HCT116 (cell line): ENCODE results near the gene TCAP. TPM values are rescaled to one million over a fixed set of nuclear protein-coding genes. Genes with fewer than 3 reads are reported as not detected.

Experiments
- ATAC-seq: fragments of 200-7000 bp; cut with Tn5 transposase; 2 replicates; pipeline ENCODE4 v1.9.1; 2020; ENCODE audit warnings: mild to moderate bottlenecking, moderate library complexity
- BruUV-seq: library from RNA; stranded (reverse); fragments of 400-500 nt; replicated peaks from 2 replicates; lab custom pipeline; 2021; lab: Mats Ljungman, UMichigan
- CTCF ChIA-PET: fragments of 300-600 bp; sonication (Branson Sonifier 250); formaldehyde crosslinking; loops from one replicate; lab custom pipeline; 2021; ENCODE audit warnings: antibody characterized with exemption; lab: Charles Lee
- POLR2A ChIA-PET: fragments of 300-600, 350-600 bp; sonication (Branson Sonifier 250); formaldehyde crosslinking; loops from one replicate; lab custom pipeline; 2021; ENCODE audit warnings: antibody characterized with exemption; lab: Charles Lee
- RAD21 ChIA-PET, 2 experiments: fragments of 300-600 bp; sonication (Branson Sonifier 250); formaldehyde crosslinking; loops; one replicate each; lab custom pipeline; 2023; ENCODE audit warnings: low total read pairs in 2 of 2; ENCODE audit not compliant: uncharacterized antibody in 2 of 2, unreplicated experiment in 2 of 2, low non-redundant PET in 1 of 2; lab: Charles Lee
- DNase-seq: peaks from one replicate; pipeline ENCODE4 v3.0.0-alpha.2; 2010; ENCODE audit warnings: low read depth, low spot score
- H2AFZ ChIP-seq: fragments of 200-600 bp; shearing (Covaris generic), sonication (generic); 2 replicates; pipeline ENCODE4 v1.6.1; 2017; ENCODE audit warnings: low read depth, mixed run types, mixed read lengths, antibody characterized with exemption, low read length; ENCODE audit not compliant: poor library complexity, severe bottlenecking
- H3K27ac ChIP-seq: 2 replicates; pipeline ENCODE4 v1.5.1; 2012; ENCODE audit warnings: low read depth, low read length
- H3K27me3 ChIP-seq: fragments of 200-600 bp; sonication (generic); 2 replicates; pipeline ENCODE4 v1.6.1; 2016; ENCODE audit warnings: mixed run types, low read length, mixed read lengths; ENCODE audit not compliant: insufficient read depth
- H3K36me3 ChIP-seq, 2 experiments: fragments of 200-500 bp in 1 of 2; fragments of 200-600 bp in 1 of 2; sonication (Bioruptor generic) in 1 of 2; sonication (generic) in 1 of 2; 2 replicates each; pipeline versions ENCODE4 v1.5.1 to v1.6.1; 2014 to 2016; ENCODE audit warnings: low read length in 2 of 2, inconsistent platforms in 1 of 2, mixed read lengths in 1 of 2, mixed run types in 1 of 2; ENCODE audit not compliant: insufficient read depth in 2 of 2, control insufficient read depth in 1 of 2
- H3K4me1 ChIP-seq, 2 experiments: fragments of 200-600 bp in 1 of 2; sonication (generic) in 1 of 2; 2 replicates each; pipeline versions ENCODE4 v1.5.1 to v1.6.1; 2012 to 2017; ENCODE audit warnings: low read length in 2 of 2, inconsistent platforms in 1 of 2, mild to moderate bottlenecking in 1 of 2, mixed read lengths in 1 of 2, mixed run types in 1 of 2, moderate library complexity in 1 of 2; ENCODE audit not compliant: insufficient read depth in 2 of 2, control insufficient read depth in 1 of 2
- H3K4me2 ChIP-seq: fragments of 200-600 bp; sonication (generic); 2 replicates; pipeline ENCODE4 v1.6.1; 2017; ENCODE audit warnings: mixed run types, low read length, mixed read lengths
- H3K4me3 ChIP-seq, 2 experiments: fragments of 200-600 bp in 1 of 2; sonication (generic) in 1 of 2; replicated peaks in 1 of 2; 2 replicates each; pipeline ENCODE4 v1.5.1; 2011 to 2016; ENCODE audit warnings: low read length in 2 of 2, control low read depth in 1 of 2, low read depth in 1 of 2, mild to moderate bottlenecking in 1 of 2, mixed read lengths in 1 of 2, mixed run types in 1 of 2
- H3K79me2 ChIP-seq: fragments of 200-600 bp; sonication (generic); 2 replicates; pipeline ENCODE4 v1.6.1; 2017; ENCODE audit warnings: mild to moderate bottlenecking, mixed run types, low read length, moderate library complexity, mixed read lengths; ENCODE audit not compliant: insufficient read depth
- H3K9ac ChIP-seq: fragments of 200-600 bp; sonication (generic); 2 replicates; pipeline ENCODE4 v1.6.1; 2016; ENCODE audit warnings: low read length, mixed read lengths
- H3K9me2 ChIP-seq: fragments of 200-600 bp; sonication (generic), shearing (Covaris generic); 2 replicates; pipeline ENCODE4 v1.6.1; 2017; ENCODE audit warnings: mixed run types, mild to moderate bottlenecking, moderate library complexity; ENCODE audit not compliant: insufficient read depth
- H3K9me3 ChIP-seq, 2 experiments: fragments of 200-500 bp in 1 of 2; fragments of 200-600 bp in 1 of 2; sonication (Bioruptor generic) in 1 of 2; sonication (generic) in 1 of 2; 2 replicates each; pipeline ENCODE4 v1.6.1; 2014 to 2017; ENCODE audit warnings: low read length in 2 of 2, mixed read lengths in 2 of 2, inconsistent platforms in 1 of 2, low read depth in 1 of 2, mild to moderate bottlenecking in 1 of 2, mixed run types in 1 of 2, moderate library complexity in 1 of 2; ENCODE audit not compliant: control insufficient read depth in 1 of 2, insufficient read depth in 1 of 2
- H4K20me1 ChIP-seq: fragments of 200-600 bp; sonication (generic), shearing (Covaris generic); 2 replicates; pipeline ENCODE4 v1.6.1; 2017; ENCODE audit warnings: mixed run types, mild to moderate bottlenecking, moderate library complexity; ENCODE audit not compliant: insufficient read depth
- ATF3 ChIP-seq: IDR thresholded peaks from 2 replicates; pipeline ENCODE4 v1.6.1; 2012
- CTCF ChIP-seq, 3 experiments: fragments of 200-600 bp in 1 of 3; sonication (generic) in 1 of 3; IDR thresholded peaks in 2 of 3; conservative IDR thresholded peaks in 1 of 3; 2 replicates each; pipeline ENCODE4 v1.5.1; 2012 to 2017; ENCODE audit warnings: low read depth in 2 of 3, low read length in 2 of 3, antibody characterized with exemption in 1 of 3, borderline replicate concordance in 1 of 3, control low read depth in 1 of 3, mild to moderate bottlenecking in 1 of 3, mixed read lengths in 1 of 3, mixed run types in 1 of 3, moderate library complexity in 1 of 3; ENCODE audit not compliant: insufficient read depth in 1 of 3
- EGR1 ChIP-seq: IDR thresholded peaks from 2 replicates; pipeline ENCODE4 v1.6.1; 2012; ENCODE audit warnings: low read depth
- ELF1 ChIP-seq: IDR thresholded peaks from 2 replicates; pipeline ENCODE4 v1.6.1; 2012; ENCODE audit warnings: low read depth, borderline replicate concordance
- EZH2 ChIP-seq: fragments of 200-600 bp; sonication (generic); IDR thresholded peaks from 2 replicates; pipeline ENCODE4 v1.6.1; 2017; ENCODE audit warnings: antibody characterized with exemption, mixed run types
- FOSL1 ChIP-seq: IDR thresholded peaks from 2 replicates; pipeline ENCODE4 v1.6.1; 2012; ENCODE audit warnings: low read depth
- JUND ChIP-seq: IDR thresholded peaks from 2 replicates; pipeline ENCODE4 v1.6.1; 2012
- POLR2A ChIP-seq: IDR thresholded peaks from 2 replicates; pipeline ENCODE4 v1.7.0; 2011; ENCODE audit warnings: borderline replicate concordance; ENCODE audit not compliant: insufficient read depth, insufficient read length; ENCODE audit errors: extremely low read depth
- POLR2AphosphoS5 ChIP-seq: IDR thresholded peaks from 2 replicates; pipeline ENCODE4 v1.6.1; 2011; ENCODE audit warnings: mild to moderate bottlenecking, low read depth, low read length, moderate library complexity
- RAD21 ChIP-seq: IDR thresholded peaks from 2 replicates; pipeline ENCODE4 v1.6.1; 2012; ENCODE audit warnings: low read depth, mild to moderate bottlenecking
- REST ChIP-seq: IDR thresholded peaks from 2 replicates; pipeline ENCODE4 v1.6.1; 2012; ENCODE audit warnings: low read depth
- SIN3A ChIP-seq: IDR thresholded peaks from 2 replicates; pipeline ENCODE4 v1.6.1; 2012; ENCODE audit warnings: low read depth
- SP1 ChIP-seq: IDR thresholded peaks from 2 replicates; pipeline ENCODE4 v1.6.1; 2012; ENCODE audit warnings: low read depth
- SRF ChIP-seq: IDR thresholded peaks from 2 replicates; pipeline ENCODE4 v1.6.1; 2012; ENCODE audit warnings: low read depth
- TCF7L2 ChIP-seq: IDR thresholded peaks from 2 replicates; pipeline ENCODE4 v1.7.0; 2011; ENCODE audit warnings: borderline replicate concordance, inconsistent platforms; ENCODE audit not compliant: insufficient read depth, insufficient read length; ENCODE audit errors: extremely low read depth
- YY1 ChIP-seq: IDR thresholded peaks from 2 replicates; pipeline ENCODE4 v1.6.1; 2011; ENCODE audit warnings: low read length, low read depth, moderate library complexity, mild to moderate bottlenecking; ENCODE audit not compliant: insufficient replicate concordance; ENCODE audit errors: extremely low read depth
- ZBTB33 ChIP-seq: IDR thresholded peaks from 2 replicates; pipeline ENCODE4 v1.6.1; 2011; ENCODE audit warnings: mild to moderate bottlenecking, low read length, moderate library complexity; ENCODE audit not compliant: insufficient replicate concordance; ENCODE audit errors: extremely low read depth
- ZFX ChIP-seq: fragments of 450-650 bp; IDR thresholded peaks from 2 replicates; pipeline ENCODE4 v1.6.1; 2017
- ZNF274 ChIP-seq: fragments of 200-500 bp; sonication (Bioruptor generic); IDR thresholded peaks from 2 replicates; pipeline ENCODE4 v1.6.1; 2014; ENCODE audit warnings: mild to moderate bottlenecking, low read depth, low read length, inconsistent platforms
- intact Hi-C: fragments of 100-400 bp; cut with micrococcal nuclease; formaldehyde crosslinking; loops from 2 replicates; pipeline ENCODE4 v1.10.0; 2022
- total RNA-seq: library from RNA; stranded (reverse); gene quantifications from one replicate; pipeline ENCODE4 v1.2.1, GENCODE V29; 2021; ENCODE audit not compliant: unreplicated experiment

TCAP gene
- total RNA-seq, 1 experiment from 2014 or later, result 1.5 TPM

DNA sequence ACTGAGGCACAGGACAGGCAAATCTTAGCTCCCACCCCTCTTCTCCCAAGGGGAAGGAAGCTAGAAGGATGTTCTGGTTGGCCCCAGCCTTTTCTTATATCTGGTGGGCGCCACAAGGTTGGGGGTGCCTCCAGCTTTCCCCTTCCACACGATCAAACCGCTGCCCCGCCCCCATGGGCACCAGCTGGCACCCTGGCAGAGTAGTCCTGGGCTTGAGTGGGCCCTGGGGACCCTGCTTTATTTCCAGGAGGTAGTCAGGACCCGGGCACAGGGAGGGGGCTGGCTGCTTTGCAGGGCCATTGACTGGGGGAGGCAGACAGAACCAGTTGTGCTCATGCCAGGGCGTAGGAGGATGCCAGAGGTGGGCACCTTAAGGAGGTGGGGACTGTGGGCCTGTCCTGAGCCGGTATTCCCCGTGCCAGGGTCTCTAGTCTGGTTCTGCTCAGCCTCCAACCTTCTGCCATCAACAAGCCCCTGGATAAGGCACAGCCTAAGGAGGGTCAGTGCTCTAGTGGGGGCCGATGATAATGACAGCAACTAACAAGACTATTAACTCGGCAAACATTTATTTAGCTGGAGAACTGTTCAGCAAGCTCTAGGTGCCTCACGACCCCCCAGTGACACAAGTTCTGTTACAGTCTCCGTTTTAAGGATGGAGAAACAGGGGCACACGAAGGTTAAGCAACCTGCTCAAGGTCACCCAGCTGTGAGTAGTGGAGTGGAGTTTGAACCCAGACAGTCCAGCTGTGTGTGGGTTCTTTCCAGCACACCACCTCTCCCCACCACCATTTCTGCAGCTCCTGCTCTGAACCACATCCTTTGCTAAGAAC, 46.0 kb upstream of the TCAP start:
- no peak for ATAC-seq
- Histone ChIP-seq H3K4me2 (peak overlapping the region; percentile 95), H3K4me3 (peak overlapping the region; percentile 50 to 62; a peak in 2 of 4 replicates), H3K27me3 (no peaks in the 10 kb centered on the region), H3K9ac (peak overlapping the region; percentile 70), H3K27ac (peak overlapping the region; percentile 40; the same call in 1 of the 2 replicates), H4K20me1 (no peaks in the 10 kb centered on the region), H3K9me2 (no peaks in the 10 kb centered on the region), H3K9me3 (no peaks in the 10 kb centered on the region), H3K4me1 (peaks cover 19 to 34% of the 10 kb centered on the region in 2 experiments; a peak in 3 of 4 replicates), H2AFZ (peak overlapping the region; percentile 90), H3K36me3 (no peaks in the 10 kb centered on the region), H3K79me2 (no peaks in the 10 kb centered on the region)
- TF ChIP-seq EZH2 (no peak), SIN3A (no peak), ZBTB33 (no peak), TCF7L2 (no peak), ELF1 (no peak), YY1 (no peak), EGR1 (no peak), SRF (no peak), ZFX (no peak), JUND (no peak), CTCF (IDR thresholded peaks at IDR 0.05 in 2 of 3, conservative IDR thresholded peaks at IDR 0.05 in 1 of 3; ENCODE audit: borderline replicate concordance in 1 of 3, insufficient read depth in 1 of 3, low read depth in 2 of 3, low read length in 2 of 3) (no peak), ATF3 (no peak), SP1 (no peak), FOSL1 (no peak), POLR2AphosphoS5 (no peak), POLR2A (no peak), ZNF274 (no peak), REST (no peak), RAD21 (no peak)
- no peak for DNase-seq
- CTCF ChIA-PET, result interaction anchor here (0.6 to 8.4 kb wide), 9 partner anchors 13 to 412 kb away, joined by 3 to 157 read pairs (median 5); partner anchors contain the start of gene ERBB2
- POLR2A ChIA-PET, result no interaction called here
- intact Hi-C loops, result no loop called here
- no TSS peak for BruUV-seq
- RAD21 ChIA-PET, result interaction anchor here in 1 of 2 experiments (1.2 kb wide), 1 partner anchor 16 kb away, joined by 4 read pairs; no protein-coding TSS in a partner anchor
